ENCODE results near the gene IL17C. TPM values are rescaled to one million over a fixed set of nuclear protein-coding genes. Genes with fewer than 3 reads are reported as not detected.

The IL17C gene
- total and polyA plus RNA-seq, 9 of the 15 experiments (the other 6 are each of a cell fraction or from before 2014, with no cell fraction given), result not detected

- TF ChIP-seq CTCF (IDR thresholded peaks at IDR 0.05 in 2 of 3, conservative IDR thresholded peaks at IDR 0.05 in 1 of 3; ENCODE audit: insufficient read depth in 2 of 3, low read depth in 1 of 3, low read length in 3 of 3) (no peak), RBBP5 (IDR thresholded peaks at IDR 0.05; ENCODE audit: borderline replicate concordance, insufficient read depth, low read length, poor library complexity, severe bottlenecking) (no peak), ZC3H11A (IDR thresholded peaks at IDR 0.05; ENCODE audit: low read depth, low read length) (no peak), ZNF146 (CRISPR knock-in tag; IDR thresholded peaks at IDR 0.05; ENCODE audit: unreplicated experiment) (no peak), CXXC5 (CRISPR knock-in tag; IDR thresholded peaks at IDR 0.05) (no peak), FOXK1 (CRISPR knock-in tag; IDR thresholded peaks at IDR 0.05; ENCODE audit: borderline replicate concordance) (no peak)
Observed at GRCh38 chr16:88613911-88614817, 24.2 kb upstream of the IL17C start (continued).

All from K562 (cell line).